IPS-20b (cell line): ENCODE data around the gene SLC22A8.

Source experiments
- H3K27ac ChIP-seq: one replicate; pipeline ENCODE4 v1.5.1; 2013; ENCODE audit warnings: low read length
- H3K27me3 ChIP-seq: 2 replicates; pipeline ENCODE4 v1.6.1; 2013; ENCODE audit warnings: mild to moderate bottlenecking, low read length, inconsistent platforms; ENCODE audit not compliant: insufficient read depth
- H3K36me3 ChIP-seq: 2 replicates; pipeline ENCODE4 v1.6.1; 2013; ENCODE audit warnings: low read depth, mild to moderate bottlenecking, inconsistent platforms, low read length, moderate library complexity; ENCODE audit not compliant: insufficient read depth
- H3K4me1 ChIP-seq: 2 replicates; pipeline ENCODE4 v1.6.1; 2013; ENCODE audit warnings: mild to moderate bottlenecking, control low read depth, inconsistent platforms, low read length, moderate library complexity; ENCODE audit not compliant: insufficient read depth
- H3K4me3 ChIP-seq: 2 replicates; pipeline ENCODE4 v1.5.1; 2013; ENCODE audit warnings: mild to moderate bottlenecking, low read length, inconsistent platforms
- H3K9ac ChIP-seq: 2 replicates; pipeline ENCODE4 v1.6.1; 2013; ENCODE audit warnings: low read depth, mild to moderate bottlenecking, inconsistent platforms, low read length, moderate library complexity
- H3K9me3 ChIP-seq: 2 replicates; pipeline ENCODE4 v1.6.1; 2013; ENCODE audit warnings: mild to moderate bottlenecking, low read depth, low read length, inconsistent platforms; ENCODE audit not compliant: insufficient read depth

SLC22A8 gene

DNA sequence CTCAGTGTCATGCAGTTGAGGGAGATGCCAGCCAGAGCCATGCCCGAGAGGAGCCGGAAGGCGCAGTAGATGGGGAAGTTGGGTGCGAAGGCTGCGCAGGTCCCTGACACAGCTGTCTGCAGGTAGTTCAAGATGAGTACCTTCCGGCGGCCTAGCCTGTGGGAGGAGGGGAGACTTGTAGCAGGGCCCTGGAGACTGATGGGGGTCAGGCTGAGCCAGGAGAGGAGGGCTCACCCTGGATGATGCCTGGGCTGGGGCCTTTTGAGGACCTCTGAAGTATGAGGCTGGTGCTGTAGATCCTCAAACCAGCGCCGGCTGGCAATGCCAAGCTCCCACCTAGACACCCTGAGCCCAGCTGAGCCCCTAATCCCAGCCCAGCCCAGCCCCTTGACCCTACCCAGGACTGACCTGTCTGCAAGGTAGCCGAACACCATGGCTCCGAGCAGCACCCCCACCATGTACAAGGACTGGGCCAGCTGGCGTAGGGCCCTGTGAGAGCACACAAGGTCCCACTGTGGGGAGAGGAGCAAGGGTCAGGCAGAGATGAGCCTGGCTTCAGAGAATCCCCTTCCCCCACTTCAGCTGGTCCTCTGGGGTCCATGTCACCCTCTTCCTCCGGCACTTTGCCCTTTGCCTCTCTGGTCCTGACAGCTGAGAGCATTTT is 32.0 kb downstream of the SLC22A8 start:
- Histone ChIP-seq H3K36me3 (no peaks in the 10 kb centered on the region), H3K27me3 (no peaks in the 10 kb centered on the region), H3K9me3 (no peaks in the 10 kb centered on the region), H3K27ac (no peak overlapping the region), H3K9ac (no peak overlapping the region), H3K4me1 (no peaks in the 10 kb centered on the region), H3K4me3 (no peak overlapping the region)

DNA sequence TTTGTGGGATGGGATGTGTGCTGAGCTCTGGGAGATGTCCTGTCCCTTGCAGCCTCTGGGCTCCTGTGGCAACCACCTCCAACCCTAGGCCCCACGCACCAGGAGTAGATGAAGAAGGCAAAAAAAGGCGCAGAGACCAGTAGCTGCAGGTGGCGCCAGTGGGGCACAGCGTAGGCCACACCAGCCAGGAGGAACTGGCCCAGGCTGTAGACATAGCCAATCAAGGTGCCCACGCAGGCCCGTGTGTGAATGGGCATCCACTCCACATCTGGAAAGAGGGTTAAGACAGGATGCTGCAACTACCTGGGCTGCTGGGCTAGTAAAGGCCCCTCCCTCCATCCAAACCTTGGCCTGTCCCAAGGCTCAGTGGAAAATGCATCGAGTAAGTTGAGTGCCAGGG is 33.9 kb downstream of the SLC22A8 start:
- H3K27me3 ChIP-seq = no peaks in the 10 kb centered on the region
- no peak overlapping the region for H3K27ac ChIP-seq
- H3K4me3 ChIP-seq = no peak overlapping the region
- H3K9ac ChIP-seq = no peak overlapping the region
- H3K36me3 ChIP-seq = no peaks in the 10 kb centered on the region
- no peaks in the 10 kb centered on the region for H3K4me1 ChIP-seq
- H3K9me3 ChIP-seq = no peaks in the 10 kb centered on the region

DNA sequence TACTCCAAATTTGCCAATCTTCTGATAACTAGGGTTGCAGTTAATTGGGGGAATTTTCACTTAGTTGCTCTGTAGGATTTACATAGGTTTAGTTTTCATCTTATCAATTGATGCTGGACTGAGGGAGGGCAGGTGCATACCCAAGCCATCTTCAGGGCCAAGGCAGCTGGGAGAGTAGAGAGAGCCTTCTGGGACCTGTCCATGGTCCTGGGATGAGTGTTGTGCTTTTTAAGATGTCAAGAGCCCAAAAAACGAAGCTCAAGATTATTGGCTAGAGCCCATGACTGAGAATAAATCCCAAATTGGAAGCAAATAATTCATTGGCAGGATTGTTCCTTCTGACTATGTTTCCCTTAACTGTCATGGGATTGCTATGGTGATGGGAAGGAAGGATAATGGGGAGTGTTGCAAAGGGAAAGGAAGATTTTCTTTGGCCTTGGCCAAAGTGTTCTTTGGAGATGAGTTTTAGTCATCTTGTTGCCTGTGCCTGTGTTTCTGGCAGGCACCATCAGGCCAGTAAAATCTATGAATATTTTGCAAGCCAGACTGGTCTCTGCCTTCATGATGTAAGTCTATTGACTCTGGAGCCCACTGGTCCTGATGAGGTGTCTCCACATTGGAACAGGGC is 35.4 kb downstream of the SLC22A8 start:
- Histone ChIP-seq H3K9ac (no peak overlapping the region), H3K27ac (no peak overlapping the region), H3K9me3 (no peaks in the 10 kb centered on the region), H3K4me3 (no peak overlapping the region), H3K27me3 (peaks cover 5% of the 10 kb centered on the region; the same call in 1 of the 2 replicates), H3K36me3 (no peaks in the 10 kb centered on the region), H3K4me1 (no peaks in the 10 kb centered on the region)

DNA sequence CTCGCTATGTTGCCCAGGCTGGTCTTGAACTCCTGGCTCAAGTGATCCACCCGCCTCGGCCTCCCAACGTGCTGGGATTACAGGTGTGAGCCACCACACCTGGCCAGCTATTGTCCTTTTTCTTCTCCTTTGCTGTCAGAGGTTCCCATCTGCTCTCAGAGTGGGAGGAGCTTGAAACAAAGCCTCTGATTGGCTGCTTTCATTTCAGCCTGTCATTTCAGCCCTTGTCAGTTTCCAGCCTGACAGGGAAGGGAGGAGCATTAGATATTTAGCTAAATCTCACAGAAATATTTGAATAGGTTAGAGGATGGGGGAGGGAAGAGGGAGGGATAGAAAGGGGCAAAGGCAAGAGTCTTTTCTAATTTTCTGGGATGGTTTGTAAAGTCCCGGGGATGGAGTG is 39.5 kb downstream of the SLC22A8 start:
- no peaks in the 10 kb centered on the region for H3K9me3 ChIP-seq
- no peak overlapping the region for H3K4me3 ChIP-seq
- no peak overlapping the region for H3K9ac ChIP-seq
- H3K36me3 ChIP-seq = no peaks in the 10 kb centered on the region
- H3K4me1 ChIP-seq = peaks cover 4% of the 10 kb centered on the region; the same call in 1 of the 2 replicates
- no peak overlapping the region for H3K27ac ChIP-seq
- peaks cover 16% of the 10 kb centered on the region for H3K27me3 ChIP-seq

DNA sequence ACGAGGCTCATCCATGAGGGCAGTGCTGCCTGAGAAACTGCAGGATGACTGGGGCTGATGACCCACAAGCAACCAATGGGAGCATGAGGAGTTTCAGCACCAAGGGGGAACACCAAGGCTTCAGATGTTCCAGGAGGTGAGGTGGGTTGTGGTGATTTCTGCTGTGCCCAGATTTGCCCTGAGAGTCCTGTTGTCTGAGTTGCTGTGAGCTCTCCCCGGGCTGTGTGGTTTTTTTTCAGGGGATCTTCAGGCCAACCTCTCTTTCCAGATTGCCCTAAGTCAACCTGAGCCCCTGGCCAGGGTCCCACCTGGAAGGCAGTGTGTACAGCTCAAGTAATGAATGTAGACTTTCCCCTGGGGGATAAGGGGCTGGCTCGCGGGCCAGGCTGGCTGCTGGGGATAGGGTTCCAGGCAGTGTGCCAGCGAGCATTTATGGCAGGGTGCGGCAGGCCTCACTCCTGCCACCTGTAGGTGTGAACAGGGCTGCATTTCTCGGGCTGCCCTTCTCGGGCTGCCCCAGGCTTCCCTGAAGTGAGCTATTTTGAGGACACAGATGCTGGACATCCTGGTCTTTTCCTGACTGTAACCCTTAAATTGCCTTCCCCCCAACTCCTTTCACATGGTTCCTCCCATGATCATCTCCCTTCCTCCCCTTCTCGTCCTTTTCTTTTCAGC is 40.7 kb downstream of the SLC22A8 start:
- Histone ChIP-seq H3K9ac (no peak overlapping the region), H3K4me3 (no peak overlapping the region), H3K9me3 (no peaks in the 10 kb centered on the region), H3K4me1 (peaks cover 4% of the 10 kb centered on the region; the same call in 1 of the 2 replicates), H3K27ac (no peak overlapping the region), H3K27me3 (peaks cover 16% of the 10 kb centered on the region), H3K36me3 (no peaks in the 10 kb centered on the region)

DNA sequence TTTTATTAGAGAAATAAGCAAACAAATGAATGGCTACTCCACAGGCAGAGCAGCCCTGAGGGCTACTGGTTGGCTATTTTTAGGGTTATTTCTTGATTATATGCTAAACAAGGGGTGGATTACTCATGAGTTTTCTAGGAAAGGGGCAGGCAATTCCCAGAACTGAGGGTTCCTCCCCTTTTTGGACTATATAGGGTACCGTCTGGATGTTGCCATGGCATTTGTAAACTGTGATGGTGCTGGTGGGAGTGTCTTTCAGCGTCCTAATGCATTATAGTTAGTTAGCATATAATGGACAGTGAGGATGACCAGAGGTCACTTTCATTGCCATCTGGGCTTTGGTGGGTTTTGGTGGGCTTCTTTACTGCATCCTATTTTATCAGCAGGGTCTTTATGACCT is 50.1 kb downstream of the SLC22A8 start:
- Histone ChIP-seq H3K9me3 (no peaks in the 10 kb centered on the region), H3K27ac (no peak overlapping the region), H3K4me3 (no peak overlapping the region), H3K9ac (no peak overlapping the region), H3K4me1 (no peaks in the 10 kb centered on the region), H3K27me3 (no peaks in the 10 kb centered on the region), H3K36me3 (no peaks in the 10 kb centered on the region)

DNA sequence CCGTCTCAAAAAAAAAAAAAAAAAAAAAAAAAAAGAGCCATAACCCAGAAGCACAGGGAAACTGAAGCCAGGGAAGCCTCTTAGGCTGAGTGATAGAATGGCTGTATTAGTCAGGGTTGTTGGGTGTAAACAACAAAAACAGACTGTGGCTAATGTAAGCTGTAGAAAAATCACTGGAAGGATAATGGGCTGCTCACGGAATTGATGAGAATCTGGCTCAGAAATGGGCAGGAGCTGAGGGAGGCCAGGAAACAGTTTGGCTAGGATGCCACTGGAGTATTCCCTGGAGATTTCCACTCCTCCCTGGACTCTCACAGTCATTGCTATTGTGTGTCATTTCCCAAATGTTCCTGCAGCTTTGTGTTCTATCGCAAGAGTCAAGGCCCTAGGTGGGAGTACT is 53.2 kb downstream of the SLC22A8 start:
- no peak overlapping the region for H3K27ac ChIP-seq
- H3K4me1 ChIP-seq = no peaks in the 10 kb centered on the region
- no peaks in the 10 kb centered on the region for H3K9me3 ChIP-seq
- no peak overlapping the region for H3K9ac ChIP-seq
- H3K36me3 ChIP-seq = no peaks in the 10 kb centered on the region
- no peaks in the 10 kb centered on the region for H3K27me3 ChIP-seq
- H3K4me3 ChIP-seq = no peak overlapping the region

DNA sequence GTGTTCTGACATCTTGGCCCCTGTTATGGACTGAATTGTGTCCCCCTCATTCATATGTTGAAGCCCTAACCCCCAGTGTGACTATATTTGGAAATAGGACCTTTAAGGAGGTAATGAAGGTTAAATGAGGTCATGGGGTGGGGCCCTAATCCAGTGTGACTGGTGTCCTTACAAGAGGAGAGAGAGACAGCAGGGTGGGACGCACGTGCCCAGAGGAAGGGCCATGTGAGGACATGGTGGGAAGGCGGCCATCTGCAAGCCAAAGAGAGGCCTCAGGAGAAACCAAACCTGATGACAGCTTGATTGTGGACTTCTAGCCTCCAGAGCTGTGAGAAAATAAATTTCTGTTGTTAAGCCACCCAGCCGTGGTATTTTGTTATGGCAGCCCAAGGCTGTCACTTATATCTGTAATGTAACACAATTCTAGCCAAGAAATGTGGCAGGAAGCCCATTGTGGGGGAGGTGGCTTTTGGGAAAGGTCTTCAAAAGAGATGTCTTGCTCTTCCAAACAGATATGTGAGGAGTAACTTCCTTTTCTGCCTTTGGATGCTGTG is 54.5 kb downstream of the SLC22A8 start:
- Histone ChIP-seq H3K36me3 (no peaks in the 10 kb centered on the region), H3K4me3 (no peak overlapping the region), H3K27ac (no peak overlapping the region), H3K9ac (no peak overlapping the region), H3K27me3 (no peaks in the 10 kb centered on the region), H3K9me3 (no peaks in the 10 kb centered on the region), H3K4me1 (no peaks in the 10 kb centered on the region)

DNA sequence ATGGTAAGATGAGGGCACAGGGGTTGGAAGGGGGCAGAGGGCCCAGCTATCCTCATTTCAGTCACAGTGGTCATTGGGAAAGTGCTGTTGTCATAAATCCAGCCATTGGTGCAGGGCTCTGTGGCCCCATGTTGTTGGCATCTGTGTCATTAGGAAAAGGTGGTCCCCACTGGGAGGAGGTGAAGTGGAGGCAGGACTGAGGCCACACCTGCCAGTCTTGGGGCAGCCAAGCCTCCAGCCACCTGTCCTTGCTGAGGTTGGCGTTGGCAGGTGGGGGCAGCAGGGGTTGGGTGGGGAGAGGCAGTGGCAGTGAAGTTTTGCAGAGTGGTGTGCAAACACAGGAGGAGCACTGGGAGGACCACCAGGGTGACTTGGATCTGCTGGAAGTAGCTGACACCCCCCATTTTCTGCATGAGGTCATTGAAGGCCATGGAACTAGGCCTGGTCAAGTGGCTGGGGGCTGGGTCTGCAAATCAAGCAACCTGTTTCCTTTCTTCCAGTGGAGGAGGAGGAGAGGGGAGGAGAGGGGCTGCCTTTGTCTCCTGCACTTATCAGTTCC is 56.1 kb downstream of the SLC22A8 start:
- Histone ChIP-seq H3K4me3 (no peak overlapping the region), H3K36me3 (no peaks in the 10 kb centered on the region), H3K27me3 (no peaks in the 10 kb centered on the region), H3K9me3 (no peaks in the 10 kb centered on the region), H3K27ac (no peak overlapping the region), H3K9ac (no peak overlapping the region), H3K4me1 (no peaks in the 10 kb centered on the region)

DNA sequence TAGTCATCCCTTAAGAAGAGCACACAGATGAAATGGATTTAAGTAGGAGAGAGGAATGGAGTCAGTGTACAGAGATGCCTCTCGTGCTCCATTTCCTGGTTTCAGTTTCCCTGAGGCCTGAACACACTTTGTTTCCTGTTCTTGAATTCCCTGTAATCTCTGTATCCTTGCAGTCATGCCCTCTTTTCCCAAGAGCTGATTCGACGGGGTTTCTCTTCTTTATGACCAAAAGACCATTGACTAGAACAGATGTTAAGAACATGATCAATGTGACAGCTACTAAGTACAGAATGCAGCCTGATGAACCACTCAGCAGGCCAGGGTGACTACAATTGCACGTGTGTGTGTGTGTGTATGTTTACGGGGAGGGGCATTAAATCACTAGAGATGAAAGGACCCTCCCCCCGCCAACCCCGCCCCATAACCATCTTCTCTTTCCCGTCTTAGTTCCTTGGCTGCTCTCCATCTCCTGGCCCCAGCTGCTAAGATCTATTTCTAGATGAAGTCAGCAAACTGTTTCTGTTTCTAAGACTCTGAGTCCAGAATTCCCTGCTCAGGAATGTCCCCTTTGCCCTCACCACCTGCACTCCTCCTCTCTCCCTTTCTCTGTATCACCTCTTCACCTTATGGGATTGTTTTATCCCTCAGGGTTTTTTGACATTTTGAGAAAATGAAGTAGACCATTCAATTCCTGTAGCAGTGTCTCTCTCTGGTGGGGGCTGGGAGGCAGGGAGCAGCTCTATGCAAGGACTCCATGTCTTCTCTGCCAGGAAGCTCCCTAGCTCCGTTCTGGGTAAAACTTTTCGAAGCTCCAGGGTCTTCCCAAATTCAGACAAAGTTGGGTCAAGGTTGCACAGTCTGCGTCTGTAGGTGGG is 56.9 kb downstream of the SLC22A8 start:
- H3K9ac ChIP-seq = no peak overlapping the region
- H3K27ac ChIP-seq = no peak overlapping the region
- no peaks in the 10 kb centered on the region for H3K4me1 ChIP-seq
- no peak overlapping the region for H3K4me3 ChIP-seq
- no peaks in the 10 kb centered on the region for H3K27me3 ChIP-seq
- no peaks in the 10 kb centered on the region for H3K9me3 ChIP-seq
- H3K36me3 ChIP-seq = no peaks in the 10 kb centered on the region

DNA sequence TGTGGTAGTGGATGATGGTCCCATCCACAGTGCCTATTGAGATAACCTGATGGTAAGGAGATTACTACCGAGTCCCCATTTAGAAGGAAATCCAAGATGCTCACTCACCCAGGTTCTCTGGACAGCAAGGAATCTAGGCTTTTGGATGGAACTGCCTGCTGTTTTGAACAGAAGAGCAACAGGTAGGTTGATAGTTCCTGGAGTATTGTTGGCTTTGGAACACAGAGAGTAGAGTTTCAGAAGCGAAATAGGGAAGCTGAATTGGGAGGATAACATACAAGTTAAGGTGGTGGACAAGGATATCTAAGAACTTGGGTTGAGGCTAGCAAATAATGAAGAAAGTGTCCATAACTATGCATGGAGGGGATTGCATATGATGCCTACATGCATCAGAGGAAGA is 58.5 kb downstream of the SLC22A8 start:
- H3K27me3 ChIP-seq = no peaks in the 10 kb centered on the region
- no peaks in the 10 kb centered on the region for H3K36me3 ChIP-seq
- H3K9me3 ChIP-seq = no peaks in the 10 kb centered on the region

More for the DNA sequence above, 58.5 kb downstream of the SLC22A8 start:
- no peaks in the 10 kb centered on the region for H3K4me1 ChIP-seq
- no peak overlapping the region for H3K4me3 ChIP-seq
- H3K9ac ChIP-seq = no peak overlapping the region
- H3K27ac ChIP-seq = no peak overlapping the region
